ENCODE data around the gene FCN1.

The FCN1 gene

DNA sequence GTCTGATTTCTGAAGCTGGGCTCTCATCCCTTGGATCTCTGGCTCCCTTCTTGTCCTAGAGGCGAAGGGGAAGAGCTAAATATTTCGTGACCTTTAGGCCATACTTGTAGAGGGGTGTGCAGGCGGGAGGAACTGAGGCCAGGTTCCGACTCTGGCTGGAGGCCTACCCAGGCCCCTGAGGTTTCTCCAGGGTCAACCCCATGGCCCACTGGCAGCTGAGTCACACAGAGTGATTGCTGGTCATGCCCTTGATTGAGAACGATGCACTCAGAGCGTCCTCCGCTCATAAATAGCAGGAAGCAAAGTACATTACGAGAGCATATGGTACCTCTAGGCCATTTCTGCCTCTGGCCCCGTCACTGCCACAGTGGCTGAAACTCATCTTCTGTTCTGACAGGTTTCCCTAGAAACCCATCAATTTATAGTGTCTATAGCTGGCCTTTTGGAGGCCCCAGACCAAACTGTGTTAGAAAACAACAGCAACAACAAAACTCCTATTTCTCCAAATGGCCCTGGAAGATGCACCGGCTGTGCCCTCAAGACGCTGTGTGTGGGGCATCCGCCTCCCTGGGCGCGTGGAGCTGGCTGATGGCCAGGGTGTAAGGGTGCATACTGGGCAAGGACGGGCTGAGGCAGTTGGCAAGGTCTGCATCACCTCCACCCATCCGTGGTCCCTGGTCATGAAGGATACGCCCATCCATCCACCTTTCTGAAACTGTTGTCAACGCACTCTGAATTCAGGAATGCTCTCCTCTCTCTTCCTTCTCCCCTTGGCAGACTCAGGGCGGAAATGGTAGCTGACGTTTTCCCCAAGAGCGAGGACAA, 32.9 kb upstream of the FCN1 start:
- no peak for DNase-seq

DNA sequence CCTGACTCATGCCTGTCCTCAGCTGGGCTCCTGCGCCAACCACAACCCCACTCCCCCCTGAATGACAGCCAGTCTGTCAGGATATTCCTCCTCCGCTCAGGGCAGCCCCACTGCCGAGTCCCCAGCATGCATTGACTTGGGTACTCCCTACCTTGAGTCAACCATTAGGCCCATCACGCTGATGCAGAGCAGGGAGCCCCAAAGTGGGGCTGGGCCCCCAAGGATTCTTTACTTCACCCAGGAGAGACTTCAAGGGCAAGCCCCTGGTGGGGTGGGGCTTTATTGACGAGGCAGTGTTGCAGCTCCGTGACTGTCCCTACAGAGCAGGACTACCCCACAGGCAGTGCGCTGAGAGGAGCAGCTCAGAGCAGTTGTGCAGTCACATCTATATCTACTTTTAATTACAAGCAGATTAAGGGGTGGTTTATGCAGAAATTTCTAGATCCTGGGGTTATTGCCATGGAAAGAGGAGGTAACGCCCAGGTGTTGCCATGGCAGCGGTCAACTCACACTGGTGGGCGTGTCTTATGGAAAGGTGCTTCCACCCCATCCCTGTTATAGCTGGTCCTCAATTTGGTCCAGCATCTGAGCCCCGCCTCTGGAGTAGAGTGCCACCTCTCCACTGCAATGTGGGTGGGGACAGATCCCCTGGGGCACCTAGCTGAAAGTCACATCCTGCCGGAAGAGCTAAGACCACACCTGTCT, 32.1 kb upstream of the FCN1 start:
- DNase-seq, result no peak

DNA sequence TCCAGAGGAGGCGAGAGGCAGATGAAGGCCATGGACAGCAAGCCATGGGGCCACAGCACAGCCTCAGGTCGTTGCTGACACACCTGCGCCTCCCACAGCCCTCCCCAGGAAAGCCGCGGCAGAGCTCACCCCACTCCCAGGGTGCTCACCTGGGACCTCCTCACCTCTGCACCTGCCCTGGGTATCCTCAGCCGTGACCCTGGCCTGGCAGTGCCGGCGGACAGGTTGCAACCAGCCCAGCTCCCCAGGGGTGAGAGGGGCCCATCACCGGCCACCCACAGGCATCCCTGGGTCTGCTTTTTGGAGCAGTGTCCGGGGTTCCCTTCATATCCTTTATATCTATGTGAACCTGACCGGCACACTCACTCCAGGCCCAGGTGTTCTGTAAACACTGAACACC, 30.4 kb upstream of the FCN1 start:
- DNase-seq, result no peak

DNA sequence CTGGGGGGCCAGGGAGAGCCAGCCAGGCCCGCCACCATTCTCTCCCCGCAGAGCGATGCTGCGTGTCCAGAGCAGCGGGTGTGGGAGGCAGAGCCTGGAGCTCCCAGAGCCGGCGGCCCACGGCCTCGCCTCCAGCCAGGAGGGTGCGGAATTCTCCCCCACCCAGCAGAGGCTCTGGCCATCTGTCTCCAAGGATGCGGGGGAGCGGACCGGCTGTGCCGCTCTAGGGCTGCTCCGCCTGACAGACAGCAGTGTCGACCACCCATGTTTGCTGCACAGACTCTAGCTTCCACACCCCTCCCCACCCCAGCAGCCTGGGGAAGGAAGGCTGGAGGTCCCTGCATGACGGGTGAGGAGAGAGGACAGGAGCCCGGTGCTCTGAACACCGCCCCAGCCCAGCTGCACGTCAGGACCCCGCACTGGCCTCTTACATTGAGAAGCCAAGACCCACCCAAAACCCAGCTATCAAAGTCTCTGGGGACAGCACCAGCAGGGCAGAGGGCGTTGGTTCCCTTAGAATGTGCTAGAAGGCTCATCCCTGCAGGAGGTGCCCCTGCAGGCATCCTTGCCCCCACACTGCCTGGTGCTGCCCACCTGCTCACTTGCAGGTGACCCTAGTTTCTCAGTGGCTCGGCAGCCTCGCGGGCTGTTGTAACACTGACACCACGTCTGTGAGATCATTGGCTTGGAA, 29.7 kb upstream of the FCN1 start:
- DNase-seq, result no peak

DNA sequence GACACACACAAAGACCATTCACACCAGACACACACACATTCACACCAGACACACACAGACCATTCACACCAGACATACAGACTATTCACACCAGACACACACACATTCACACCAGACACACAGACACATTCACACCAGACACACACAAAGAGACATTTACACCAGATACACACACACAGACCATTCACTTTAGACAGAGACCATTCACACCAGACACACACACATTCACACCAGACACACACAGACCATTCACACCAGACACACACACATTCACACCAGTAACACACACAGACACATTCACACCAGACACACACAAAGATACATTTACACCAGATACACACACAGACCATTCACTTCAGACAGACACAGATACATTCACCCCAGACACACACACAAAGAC, 29.0 kb upstream of the FCN1 start:
- no peak for DNase-seq

DNA sequence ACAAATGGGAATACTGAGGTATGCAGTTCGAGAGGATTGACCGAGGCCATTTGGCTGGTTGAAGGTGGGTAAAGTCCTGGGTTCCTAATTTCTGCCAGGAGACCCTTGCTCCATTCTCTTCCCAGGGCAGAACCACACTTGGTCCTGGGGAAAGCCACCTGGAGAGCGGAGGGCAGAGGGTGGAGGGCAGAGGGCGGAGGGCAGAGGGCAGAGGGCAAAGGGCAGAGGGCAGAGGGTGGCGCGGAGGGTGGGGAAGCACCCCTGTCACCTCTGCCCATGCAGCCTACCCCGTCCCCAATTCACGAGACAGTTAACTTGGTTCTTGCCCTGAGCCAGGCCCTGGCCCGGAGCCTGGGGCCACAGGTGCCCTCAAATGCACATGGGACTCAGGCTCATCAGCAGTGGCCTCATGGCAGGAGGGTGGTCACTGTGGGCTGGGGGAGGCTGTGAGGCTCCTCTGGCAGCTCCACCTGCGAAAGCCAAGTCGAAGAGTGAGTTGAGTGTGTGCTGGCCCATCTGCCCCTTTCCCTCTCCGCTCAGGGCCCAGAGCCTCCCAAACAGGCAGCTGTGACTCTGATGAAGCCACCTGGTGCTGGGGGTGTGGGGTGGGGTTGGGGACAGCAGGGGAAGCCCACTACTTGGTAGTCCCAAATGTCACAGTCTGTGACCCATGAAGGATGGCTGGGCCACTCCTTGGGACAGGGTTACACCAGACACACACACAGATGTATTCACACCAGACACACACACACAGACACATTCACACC, 28.0 kb upstream of the FCN1 start:
- no peak for DNase-seq

DNA sequence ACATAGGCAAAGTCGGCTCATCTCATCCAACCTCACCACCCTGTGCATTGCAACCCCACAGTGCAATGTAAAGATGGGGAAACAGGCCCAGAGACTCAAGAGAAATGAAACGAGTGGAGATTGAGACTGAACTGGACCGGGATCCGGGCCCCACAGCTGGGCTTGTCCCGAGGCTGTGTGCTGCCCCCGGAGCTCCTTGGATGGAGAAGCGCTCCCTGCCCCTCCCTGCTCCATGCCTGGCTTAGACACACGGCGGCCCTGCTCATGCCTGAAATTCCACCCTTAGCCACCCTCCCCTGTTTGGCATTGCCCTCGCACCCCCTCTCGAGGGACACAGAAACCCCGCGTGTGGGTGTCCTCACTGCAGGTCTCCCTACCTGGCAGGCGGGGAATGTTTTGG, 27.2 kb upstream of the FCN1 start:
- DNase-seq, result no peak

DNA sequence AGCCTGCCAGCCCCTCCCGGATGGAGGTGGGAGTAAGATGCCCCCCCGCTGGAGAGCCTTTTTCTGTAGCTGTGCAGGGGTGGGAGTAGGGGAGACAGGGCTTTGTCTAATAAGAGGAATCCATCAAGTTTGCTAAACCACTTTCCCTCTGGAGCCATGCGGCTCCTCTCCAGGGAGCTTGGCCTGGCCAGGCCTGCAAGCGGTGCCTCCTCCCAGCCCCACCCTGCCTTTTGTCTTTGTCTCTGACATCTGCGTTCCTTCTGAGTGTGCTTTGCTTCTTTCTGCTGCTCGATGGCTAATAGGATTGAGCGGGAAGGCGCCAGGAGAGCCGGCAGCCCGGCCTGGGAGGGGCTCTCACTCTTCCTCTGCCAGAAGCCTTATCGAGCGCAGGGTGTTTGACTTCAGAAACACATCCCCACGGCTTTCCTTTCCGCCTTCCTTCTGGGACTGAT, 26.7 kb upstream of the FCN1 start:
- DNase-seq, result no peak

DNA sequence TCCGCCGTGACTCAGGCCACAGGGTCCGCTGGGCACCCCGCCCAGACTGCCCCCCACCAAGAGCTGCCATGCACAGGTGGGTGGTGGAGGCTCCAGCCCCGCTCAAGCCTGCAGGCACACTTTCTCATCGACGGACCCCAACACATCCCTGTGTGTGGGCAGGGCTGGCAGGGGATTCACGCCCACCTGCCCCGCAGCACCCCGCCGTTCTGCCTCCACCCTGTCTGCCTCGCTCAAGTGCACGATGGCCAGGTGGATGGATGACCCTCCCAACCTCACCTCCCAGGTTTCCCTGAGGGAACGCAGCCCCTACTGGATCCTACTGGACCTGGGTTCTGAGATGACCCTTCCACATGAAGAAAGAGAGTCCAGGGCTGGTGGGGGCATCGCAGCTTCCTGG, 26.1 kb upstream of the FCN1 start:
- DNase-seq, result no peak

DNA sequence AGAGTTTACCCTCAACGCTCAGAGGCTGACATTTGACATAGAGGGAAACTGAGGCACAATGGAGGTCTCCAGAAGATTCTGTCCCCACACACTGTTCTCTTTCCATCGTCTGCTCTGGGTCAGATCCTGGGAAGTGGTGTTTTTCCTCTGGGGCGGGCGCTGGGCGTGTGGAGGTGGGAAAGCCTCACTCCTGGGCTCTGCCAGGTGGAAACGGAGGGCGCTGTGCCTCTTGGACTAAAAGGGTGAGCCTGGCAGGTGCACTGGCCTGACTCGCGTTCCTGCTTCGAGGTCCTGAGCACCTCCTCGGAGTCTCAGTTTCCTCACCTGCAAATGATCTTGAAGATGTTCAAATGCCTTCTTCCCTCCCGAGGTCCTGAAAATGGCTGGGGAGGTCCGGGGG, 25.7 kb upstream of the FCN1 start:
- DNase-seq, result no peak

DNA sequence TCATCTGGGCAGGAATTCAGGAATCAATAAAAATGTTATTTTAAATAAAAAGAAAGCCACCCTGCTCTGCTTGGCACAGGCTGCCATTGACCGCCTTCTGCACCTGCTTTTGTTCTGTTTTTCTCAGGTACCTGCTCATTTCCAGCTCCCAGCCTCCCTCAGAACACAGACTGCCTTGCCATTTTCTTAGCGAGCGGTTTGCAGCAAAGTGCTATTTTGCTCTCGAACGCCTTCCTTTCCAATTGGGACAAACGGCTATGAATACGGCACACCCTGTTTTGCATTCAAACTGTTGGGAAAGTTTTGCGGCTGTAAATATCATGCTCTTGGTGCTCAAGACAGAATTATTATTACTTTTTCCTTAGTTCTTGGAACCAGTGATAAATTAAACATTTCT, 25.1 kb upstream of the FCN1 start:
- DNase-seq, result no peak

DNA sequence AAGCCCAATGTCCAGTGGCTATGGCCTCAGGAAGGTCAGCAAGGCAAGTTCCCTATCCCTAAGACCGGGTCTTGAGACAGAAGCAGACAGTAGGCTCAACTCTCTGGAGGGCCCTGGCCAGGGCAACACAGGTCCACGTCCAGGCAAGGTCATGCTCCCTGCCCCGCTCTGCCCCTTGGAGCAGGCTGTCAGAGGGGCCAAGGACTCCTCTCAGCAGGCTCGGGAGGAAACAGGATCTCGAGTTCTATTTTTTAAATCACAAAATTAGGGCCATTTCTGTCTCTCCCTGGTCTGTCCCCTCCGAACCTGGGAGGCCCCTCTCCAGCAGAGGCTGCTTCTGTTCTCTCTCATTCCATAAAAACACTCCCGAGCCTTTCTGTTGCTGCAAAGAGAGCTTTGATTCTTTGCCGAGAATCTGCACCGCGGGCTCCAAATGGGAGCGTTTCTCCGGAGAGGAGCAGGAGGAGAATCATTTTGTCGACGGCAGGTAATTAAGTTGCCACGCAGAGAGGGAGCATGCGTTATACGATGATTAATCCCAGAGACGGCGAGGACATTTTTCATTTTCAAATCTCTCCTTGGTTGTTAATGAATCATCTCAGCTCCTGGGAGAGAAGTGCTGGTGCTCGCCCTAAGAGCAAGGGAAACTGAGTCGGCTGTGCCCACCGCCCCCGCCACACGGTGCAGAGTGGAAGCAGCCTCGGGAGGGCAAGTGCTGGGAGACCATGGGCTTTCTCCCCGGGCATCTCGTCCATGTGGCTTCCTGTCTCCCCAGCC, 24.5 kb upstream of the FCN1 start:
- DNase-seq, result no peak

DNA sequence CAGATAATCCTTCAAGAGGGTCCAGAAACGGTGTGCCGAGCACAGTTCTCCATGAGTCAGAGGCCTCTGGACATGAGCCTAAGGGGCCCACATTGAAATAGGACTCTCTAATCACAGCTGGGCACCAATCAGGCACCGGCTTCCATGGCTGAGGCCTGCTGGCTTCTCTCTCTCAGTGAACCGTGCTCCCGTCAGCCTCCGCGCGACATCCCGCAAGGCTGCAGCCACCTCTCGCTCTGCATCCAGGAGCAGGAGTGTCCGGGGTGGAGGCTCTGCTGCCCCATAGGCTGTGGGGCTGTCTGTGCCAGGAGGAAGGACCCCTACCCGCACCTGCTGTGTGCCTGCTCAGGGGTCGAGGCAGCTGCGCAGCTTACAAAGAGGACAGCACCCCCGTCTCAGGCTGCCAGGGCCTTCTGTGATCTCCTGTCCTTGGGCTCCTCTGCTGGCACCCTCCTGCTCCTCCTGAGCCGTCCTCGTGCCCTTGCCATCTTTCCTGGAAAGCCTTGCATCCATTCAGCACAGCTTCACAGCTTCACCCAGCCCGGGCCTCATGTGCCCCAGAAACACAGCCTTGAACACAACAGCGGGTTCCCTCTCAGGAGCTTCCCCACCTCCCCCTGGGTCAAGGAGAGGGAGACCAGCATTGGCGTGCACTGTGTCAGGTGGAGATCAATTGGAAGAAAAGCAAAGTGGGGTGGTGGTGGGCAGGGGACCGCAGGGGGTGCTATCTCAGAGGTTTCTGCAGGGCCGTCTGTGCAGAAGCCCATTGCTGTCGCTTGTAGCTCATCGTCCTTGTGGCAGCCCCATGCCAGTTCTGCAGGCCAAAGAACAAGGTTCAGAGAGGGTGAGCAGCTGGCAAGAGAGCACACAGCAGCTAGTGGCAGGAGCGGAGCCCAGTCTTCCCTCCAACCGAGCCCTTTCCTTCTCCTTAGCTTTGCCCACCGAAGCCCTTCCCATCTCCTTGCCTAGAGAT, 22.8 kb upstream of the FCN1 start:
- DNase-seq, result no peak

DNA sequence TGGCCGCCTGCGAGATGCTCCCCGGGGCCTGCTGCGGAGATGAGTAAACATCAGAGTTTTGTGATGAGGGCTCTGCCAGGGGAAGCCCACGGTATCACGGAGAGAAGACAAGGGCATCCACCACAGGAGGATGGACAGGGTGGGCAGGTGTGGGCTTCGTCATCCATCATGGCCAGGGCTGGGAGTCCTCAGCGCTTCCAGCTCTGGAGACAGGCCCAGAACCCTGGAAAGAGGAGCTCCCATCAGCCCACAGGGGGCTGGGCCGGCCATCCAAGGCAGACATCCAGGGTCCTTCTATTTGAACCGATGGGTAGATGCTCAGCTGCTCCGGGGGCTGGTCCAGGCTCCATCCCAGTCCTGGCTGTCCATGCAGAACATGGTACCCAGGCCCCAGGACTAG, 22.1 kb upstream of the FCN1 start:
- DNase-seq, result no peak

DNA sequence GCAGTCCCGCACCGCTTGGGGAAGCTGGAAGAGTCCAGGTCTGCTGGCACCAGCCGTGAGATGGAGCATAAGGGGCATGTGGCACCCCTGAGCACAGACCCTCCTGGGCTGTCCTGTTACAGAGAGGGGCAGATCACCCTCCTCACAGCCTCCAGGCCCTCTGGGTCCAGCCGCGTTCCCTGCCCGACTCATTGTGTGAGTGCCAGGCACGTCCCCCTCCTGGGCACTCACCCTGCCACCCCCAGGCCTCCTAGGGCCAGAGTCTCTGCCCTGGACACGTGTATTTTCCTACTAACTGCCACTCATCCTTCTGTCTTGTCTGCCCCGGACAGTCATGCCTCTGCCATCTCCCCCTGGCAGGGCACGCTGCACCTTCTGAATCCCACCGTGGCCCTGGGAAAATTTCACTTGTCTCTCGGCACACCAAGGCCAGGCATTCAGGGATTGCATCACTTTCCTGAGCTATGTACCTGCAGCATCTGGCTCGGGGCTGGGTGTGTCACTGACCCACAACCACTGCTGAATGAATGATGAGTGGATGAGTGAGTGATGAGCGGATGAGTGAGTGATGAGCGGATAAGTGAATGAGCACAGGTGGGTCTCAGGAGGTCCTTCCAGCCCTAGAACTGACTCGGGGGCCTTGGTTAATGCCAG, 21.5 kb upstream of the FCN1 start:
- DNase-seq, result no peak

DNA sequence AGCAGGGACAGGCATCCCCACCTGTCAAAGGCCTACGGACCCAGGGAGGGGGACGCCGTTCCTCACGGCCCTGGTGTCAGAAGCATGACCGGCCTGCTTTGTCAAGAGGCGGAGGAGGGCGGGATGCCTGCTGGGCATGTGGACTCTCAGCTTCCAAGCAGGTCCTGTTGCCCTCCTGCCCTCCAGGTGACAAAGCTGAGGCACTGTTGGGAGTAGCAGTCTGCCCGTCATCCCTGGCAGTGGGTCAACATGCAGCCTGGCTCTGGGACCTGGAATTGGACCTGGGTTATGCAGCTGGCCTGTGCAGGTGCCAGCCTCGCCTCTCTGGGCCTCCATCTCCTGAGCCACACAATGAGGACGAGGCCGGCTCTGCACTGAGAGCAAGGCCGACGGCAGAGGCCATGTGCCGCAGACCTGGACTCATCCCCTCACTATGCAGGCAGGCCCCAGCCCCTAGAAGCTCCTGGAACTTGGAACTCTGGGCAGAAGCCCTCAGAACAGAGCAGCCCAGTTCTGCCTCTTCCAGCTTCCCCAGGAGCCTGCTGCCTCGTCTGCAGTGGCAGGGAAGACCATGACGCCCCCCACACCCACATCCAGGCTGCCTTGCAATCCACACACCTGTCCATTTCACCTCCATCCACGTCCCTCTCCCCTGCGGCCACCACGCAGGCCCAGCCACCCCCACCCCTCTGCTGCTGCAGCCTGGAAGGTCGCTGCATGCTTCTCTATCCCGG, 20.8 kb upstream of the FCN1 start:
- no peak for DNase-seq

DNA sequence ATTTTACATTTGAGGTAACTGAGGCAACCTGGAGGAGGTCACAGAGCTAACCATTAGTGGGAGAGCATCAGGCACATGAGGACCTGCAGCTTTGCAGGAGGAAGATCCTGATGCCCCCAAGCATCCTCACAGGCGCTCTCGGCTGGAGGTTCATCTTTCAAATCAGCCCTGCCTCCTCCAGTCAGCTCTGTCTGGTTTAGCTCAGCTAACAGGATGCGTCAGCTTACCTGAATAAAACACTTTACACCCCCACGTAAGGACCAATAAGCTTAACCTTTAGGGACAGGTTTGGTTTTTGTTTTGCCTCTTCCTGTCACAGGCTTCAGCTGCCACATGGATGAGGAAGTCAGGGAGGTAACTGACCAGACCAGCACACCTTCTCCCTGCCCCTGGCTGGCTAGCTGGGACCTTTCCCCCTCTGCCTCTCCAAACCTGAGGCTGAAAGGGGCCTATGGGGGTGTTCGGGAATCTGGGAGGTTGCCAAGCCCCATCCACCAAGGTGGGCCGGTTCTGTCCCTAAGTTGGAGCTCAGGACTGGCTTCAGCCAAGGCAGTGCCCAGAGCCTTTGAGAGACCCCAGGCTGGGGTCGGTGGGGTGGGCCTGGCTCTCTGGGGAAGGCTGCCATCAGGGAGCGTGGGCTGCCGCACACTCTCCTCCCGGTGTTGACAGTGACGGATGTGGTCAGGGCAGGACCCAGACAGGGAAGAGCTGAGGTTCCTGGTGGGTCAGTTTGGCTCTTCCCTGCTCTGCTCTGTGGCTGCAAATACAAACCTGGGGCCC, 20.0 kb upstream of the FCN1 start:
- no peak for DNase-seq

DNA sequence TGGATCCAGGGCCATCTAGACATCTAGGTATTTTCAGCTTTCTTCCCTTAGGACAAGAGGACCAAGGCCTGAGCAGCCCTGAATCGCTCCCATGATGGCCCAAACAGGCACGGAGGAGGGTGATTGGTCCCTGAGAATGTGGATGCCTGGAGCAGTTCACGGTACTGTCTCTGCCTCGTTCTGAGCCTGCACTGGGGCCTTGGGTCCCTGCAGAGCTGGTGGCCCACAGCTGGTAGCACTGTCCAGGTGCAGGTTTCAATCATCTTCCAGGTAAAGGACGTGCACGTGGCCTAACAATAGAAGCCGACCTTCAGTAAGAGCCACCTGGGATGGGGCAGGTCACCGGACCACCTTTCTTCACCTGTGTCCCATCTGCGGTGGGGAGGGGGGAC, 19.4 kb upstream of the FCN1 start:
- DNase-seq, result no peak
